HUES6 (cell line): ENCODE data around the gene FBLN1.
"Not testable (repeated sequence)": the region's sequence is repeated elsewhere in the genome, so short reads cannot be mapped to it uniquely, and the experiment has no call there.

Source experiments
- H3K27ac ChIP-seq: 2 replicates; pipeline ENCODE4 v1.7.0; 2013; ENCODE audit warnings: low read depth, mild to moderate bottlenecking, low read length, inconsistent platforms
- H3K27me3 ChIP-seq: 2 replicates; pipeline ENCODE4 v1.6.1; 2013; ENCODE audit warnings: low read length; ENCODE audit not compliant: control insufficient read depth, insufficient read depth
- H3K36me3 ChIP-seq: 2 replicates; pipeline ENCODE4 v1.6.1; 2013; ENCODE audit warnings: low read length; ENCODE audit not compliant: control insufficient read depth, insufficient read depth
- H3K4me1 ChIP-seq: 2 replicates; pipeline ENCODE4 v1.6.1; 2013; ENCODE audit warnings: low read length; ENCODE audit not compliant: control insufficient read depth, insufficient read depth
- H3K4me3 ChIP-seq: 2 replicates; pipeline ENCODE4 v1.5.1; 2013; ENCODE audit warnings: low read depth, low read length
- H3K9ac ChIP-seq: one replicate; pipeline ENCODE4 v1.6.1; 2013; ENCODE audit warnings: mild to moderate bottlenecking, low read length
- H3K9me3 ChIP-seq: 2 replicates; pipeline ENCODE4 v1.6.1; 2013; ENCODE audit warnings: low read depth, low read length; ENCODE audit not compliant: control insufficient read depth, insufficient read depth

FBLN1 gene

DNA sequence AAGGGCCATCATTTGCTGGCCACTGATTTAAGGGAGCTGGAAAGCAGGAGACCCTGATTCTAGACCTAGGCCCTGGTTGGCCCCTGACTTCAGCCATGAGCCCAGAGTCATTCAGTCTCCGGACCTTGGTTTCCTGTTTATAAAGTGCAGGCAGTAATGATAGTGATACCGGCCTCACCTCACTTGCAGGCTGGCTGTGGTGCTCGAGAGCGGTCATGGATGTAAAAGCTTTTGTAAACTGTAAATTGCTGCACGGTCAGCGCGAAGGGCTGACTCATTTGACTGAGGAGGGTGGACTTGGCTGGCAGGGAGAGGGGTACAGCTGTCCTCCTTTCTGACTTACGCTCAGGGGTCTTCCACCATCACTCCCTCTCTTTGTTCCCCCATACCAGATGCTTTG, 37.4 kb downstream of the FBLN1 start:
- H3K9ac ChIP-seq, result no peak overlapping the region
- no peak overlapping the region for H3K4me3 ChIP-seq
- H3K27me3 ChIP-seq, result no peaks in the 10 kb centered on the region
- peaks cover 9% of the 10 kb centered on the region; the same call in 1 of the 2 replicates for H3K4me1 ChIP-seq
- no peak overlapping the region for H3K27ac ChIP-seq
- peaks cover 77% of the 10 kb centered on the region for H3K36me3 ChIP-seq
- no peaks in the 10 kb centered on the region for H3K9me3 ChIP-seq

DNA sequence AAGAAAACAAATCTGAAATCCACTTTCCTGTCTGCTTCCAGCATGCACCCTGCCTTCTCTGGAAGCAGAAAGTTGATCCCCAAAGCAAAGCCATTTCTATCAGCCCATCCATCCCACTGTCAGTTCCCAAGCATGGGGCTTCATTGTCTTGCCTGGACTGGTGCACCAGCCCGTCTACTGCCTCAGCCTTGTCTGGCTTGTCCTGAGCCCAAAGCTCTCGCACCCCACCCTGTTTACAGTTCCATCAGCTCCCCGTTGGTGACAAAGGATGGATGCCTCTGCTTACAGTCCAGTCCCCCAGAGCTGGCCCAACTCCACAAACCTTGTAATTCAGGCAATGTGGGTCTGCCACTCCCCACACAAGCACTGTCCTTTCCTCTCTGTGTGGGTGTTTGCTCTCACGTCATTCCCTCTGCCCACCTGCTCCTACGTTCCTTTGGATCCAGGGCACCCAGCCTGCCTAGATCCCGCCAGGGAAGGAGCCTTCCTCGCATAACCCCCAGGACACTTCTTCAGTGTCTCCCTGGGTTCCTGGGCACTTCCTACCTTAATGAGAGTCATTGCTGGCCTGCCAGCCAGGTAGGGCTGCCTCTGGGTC, 38.8 kb downstream of the FBLN1 start:
- H3K4me3 ChIP-seq, result no peak overlapping the region
- no peak overlapping the region for H3K9ac ChIP-seq
- no peaks in the 10 kb centered on the region for H3K27me3 ChIP-seq
- H3K27ac ChIP-seq, result no peak overlapping the region
- no peaks in the 10 kb centered on the region for H3K9me3 ChIP-seq
- H3K36me3 ChIP-seq, result peaks cover 77% of the 10 kb centered on the region
- H3K4me1 ChIP-seq, result peaks cover 9% of the 10 kb centered on the region; the same call in 1 of the 2 replicates

DNA sequence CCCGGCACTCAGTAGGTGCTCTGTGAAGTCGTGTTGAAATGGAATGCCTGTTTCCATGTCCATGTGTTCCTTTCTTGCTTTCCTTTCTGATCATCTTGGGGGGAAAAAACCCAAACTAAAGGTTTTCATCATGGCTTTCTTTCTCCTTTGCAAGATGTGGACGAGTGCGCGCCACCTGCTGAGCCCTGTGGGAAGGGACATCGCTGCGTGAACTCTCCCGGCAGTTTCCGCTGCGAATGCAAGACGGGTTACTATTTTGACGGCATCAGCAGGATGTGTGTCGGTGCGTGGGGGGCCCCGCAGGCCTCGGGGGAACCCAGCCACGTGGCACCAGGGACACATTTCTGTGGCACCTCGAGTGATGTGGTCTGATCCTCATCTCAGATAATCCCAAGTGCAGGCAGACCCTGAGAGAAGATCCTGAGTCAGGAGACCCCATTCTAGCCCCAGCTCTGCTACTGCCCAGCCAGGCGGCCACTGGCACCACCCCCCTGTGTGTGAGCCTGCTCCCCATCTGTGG, 39.4 kb downstream of the FBLN1 start:
- Histone ChIP-seq H3K27ac (no peak overlapping the region), H3K4me3 (no peak overlapping the region), H3K4me1 (peaks cover 9% of the 10 kb centered on the region; the same call in 1 of the 2 replicates), H3K27me3 (no peaks in the 10 kb centered on the region), H3K36me3 (peaks cover 77% of the 10 kb centered on the region), H3K9ac (no peak overlapping the region), H3K9me3 (no peaks in the 10 kb centered on the region)

DNA sequence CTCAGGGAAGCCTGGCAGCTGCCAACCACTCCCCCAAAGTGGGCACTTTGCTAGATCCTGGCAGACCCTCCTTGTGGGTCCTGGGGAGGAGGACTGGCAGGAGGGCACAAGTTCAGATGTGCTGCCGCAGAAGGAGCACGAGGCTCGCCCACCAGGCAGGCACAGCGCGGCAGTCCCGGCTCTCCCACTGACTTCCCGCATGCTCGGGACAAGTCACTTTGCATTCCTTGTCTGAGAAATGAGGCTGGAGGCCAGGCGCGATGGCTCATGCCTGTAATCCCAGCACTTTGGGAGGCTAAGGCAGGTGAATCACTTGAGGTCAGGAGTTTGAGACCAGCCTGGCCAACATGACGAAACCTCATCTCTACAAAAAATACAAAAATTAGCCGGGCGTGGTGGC, 40.1 kb downstream of the FBLN1 start:
- H3K36me3 ChIP-seq, result peaks cover 81% of the 10 kb centered on the region
- not testable (repeated sequence) for H3K4me1 ChIP-seq, H3K27me3 ChIP-seq, H3K4me3 ChIP-seq, H3K9ac ChIP-seq, H3K27ac ChIP-seq, H3K9me3 ChIP-seq

DNA sequence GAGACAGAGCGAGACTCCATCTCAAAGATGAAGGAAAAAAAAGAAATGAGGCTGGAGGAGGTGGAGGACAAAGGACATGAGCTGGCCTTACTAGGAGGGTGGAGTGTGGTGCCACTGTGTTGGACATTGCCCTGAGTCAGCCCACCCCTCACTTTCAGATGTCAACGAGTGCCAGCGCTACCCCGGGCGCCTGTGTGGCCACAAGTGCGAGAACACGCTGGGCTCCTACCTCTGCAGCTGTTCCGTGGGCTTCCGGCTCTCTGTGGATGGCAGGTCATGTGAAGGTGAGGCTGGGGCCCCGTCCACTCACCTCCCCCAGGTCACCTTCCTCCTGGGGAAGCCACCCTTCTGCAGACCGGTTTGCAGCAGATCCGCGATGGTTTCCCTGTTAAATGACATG, 40.6 kb downstream of the FBLN1 start:
- Histone ChIP-seq H3K9ac (no peak overlapping the region), H3K27ac (no peak overlapping the region), H3K4me3 (no peak overlapping the region), H3K9me3 (no peaks in the 10 kb centered on the region), H3K27me3 (no peaks in the 10 kb centered on the region), H3K4me1 (peaks cover 5% of the 10 kb centered on the region; the same call in 1 of the 2 replicates), H3K36me3 (peaks cover 82% of the 10 kb centered on the region)

DNA sequence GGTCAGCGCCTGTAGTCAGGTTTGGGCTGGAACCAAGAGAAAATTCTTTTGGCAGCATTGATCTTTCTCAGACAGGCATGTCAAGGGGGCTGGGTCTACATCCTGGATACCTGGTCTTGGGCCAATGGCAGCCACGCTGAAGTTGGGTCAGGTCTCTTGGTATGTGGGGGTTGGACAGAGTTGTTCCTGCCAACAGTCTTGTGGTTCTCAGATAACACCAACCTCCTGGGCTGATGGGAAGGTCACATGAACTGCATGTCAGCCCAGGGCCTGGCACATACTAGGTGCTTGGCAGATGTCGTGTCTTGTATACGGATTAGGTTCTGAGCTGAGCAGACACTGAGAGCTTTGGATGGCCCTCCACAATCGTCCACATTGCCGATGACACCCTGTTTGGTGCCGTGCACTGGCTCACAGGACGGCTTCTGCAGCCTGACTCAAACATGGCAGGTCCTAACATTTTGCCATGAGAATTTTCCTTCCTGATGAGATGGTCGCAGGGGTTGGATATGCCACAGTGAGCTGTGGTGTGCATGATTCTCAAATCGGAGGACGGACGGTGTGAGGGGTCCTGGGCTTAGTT, 42.0 kb downstream of the FBLN1 start:
- Histone ChIP-seq H3K9ac (no peak overlapping the region), H3K27ac (no peak overlapping the region), H3K4me1 (no peaks in the 10 kb centered on the region; the same call in 1 of the 2 replicates), H3K4me3 (no peak overlapping the region), H3K27me3 (no peaks in the 10 kb centered on the region), H3K36me3 (peaks cover 95% of the 10 kb centered on the region), H3K9me3 (no peaks in the 10 kb centered on the region)

DNA sequence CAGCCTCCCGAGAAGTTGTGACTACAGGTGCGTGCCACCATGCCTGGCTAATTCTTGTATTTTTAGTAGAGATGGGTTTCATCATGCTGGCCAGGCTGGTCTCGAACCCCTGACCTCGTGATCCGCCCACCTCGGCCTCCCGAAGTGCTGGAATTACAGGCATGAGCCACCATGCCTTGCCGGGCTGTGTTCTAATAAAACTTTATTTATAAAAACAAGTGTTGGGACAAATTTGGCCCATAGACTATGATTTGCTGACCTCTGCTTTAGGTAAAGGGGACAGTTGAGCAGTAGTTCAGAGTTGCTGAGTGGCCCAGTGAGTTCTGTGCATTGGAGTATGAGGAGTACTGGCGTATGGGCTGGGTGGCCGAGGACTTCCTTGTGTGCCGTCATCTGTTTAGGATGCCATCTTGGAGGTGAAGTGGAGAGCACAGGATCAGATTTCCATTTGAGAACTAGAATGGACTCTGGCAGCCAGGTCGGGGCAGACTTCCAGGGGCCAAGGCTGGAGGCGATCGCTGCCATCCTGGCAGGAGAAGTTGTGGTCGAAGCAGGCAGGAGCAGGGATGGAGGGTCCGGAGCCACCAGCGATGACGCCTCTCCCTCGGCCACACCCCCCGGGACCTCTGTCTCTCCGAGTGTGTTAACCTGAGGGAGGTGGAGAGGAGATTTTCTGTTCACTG, 43.8 kb downstream of the FBLN1 start:
- H3K4me3 ChIP-seq, result no peak overlapping the region
- peaks cover 95% of the 10 kb centered on the region for H3K36me3 ChIP-seq
- no peaks in the 10 kb centered on the region; the same call in 1 of the 2 replicates for H3K4me1 ChIP-seq
- H3K9ac ChIP-seq, result no peak overlapping the region
- H3K27ac ChIP-seq, result no peak overlapping the region
- H3K9me3 ChIP-seq, result no peaks in the 10 kb centered on the region
- H3K27me3 ChIP-seq, result no peaks in the 10 kb centered on the region

DNA sequence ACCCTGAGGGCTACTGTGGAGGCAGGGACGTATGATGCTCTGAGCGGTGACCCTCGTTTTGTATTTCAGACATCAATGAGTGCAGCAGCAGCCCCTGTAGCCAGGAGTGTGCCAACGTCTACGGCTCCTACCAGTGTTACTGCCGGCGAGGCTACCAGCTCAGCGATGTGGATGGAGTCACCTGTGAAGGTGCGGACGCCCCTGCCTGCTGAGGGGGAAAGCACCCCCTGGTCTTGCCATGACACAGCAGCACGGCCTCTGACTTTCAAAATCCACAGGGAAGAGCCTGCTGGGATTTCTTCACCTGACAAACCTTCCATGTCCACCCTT, 44.3 kb downstream of the FBLN1 start:
- Histone ChIP-seq H3K27me3 (no peaks in the 10 kb centered on the region), H3K27ac (no peak overlapping the region), H3K36me3 (peaks cover 95% of the 10 kb centered on the region)

DNA sequence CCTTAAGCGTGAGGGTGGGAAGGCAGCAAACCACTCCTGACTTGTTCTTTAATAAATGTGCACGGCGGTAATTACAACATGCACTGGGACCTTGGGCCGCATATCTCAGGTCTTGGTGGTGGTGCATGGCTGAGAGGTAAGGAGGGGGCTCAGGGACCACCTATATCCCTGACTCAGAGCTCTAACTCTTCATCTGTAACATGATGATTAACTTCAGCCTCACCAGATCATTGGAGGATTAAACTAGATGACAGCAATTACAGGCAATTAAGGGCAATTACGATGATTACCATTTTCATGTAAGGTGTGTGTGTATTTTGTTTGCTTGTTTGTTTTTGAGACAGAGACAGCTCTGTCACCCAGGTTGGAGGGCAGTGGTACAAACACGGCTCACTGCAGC, 45.0 kb downstream of the FBLN1 start:
- no peaks in the 10 kb centered on the region for H3K9me3 ChIP-seq
- peaks cover 91% of the 10 kb centered on the region for H3K36me3 ChIP-seq

More for the DNA sequence above, 44.3 kb downstream of the FBLN1 start:
- no peak overlapping the region for H3K4me3 ChIP-seq
- peaks cover 4% of the 10 kb centered on the region; the same call in 1 of the 2 replicates for H3K4me1 ChIP-seq
- no peak overlapping the region for H3K9ac ChIP-seq
- no peaks in the 10 kb centered on the region for H3K9me3 ChIP-seq

DNA sequence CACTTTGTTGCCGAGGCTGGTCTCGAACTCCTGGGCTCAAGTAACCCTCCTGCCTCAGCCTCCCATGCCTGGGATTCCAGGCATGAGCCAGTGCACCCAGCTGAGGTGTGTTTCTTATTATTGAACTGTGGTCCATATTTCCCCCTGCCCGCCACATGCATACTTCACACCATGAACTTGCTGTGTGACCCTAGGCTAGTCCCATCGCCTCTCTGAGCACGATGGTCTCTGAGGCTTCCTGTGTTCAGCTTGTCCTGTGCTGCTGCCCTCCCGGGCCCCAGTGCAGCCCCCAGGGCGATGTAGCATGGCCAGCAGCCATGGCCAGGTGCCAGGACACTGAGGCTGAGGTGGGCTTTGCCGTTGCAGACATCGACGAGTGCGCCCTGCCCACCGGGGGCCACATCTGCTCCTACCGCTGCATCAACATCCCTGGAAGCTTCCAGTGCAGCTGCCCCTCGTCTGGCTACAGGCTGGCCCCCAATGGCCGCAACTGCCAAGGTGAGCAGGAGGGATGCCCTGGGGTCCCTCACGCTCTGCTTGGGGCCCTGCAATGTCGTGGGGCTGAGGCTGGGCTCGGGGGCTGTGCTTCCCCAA, 45.7 kb downstream of the FBLN1 start:
- H3K36me3 ChIP-seq, result peaks cover 90% of the 10 kb centered on the region
- no peaks in the 10 kb centered on the region for H3K9me3 ChIP-seq
- no peak overlapping the region for H3K4me3 ChIP-seq
- no peaks in the 10 kb centered on the region for H3K27me3 ChIP-seq
- peaks cover 11% of the 10 kb centered on the region; the same call in 1 of the 2 replicates for H3K4me1 ChIP-seq
- peak overlapping the region; percentile 42 for H3K9ac ChIP-seq
- H3K27ac ChIP-seq, result no peak overlapping the region

More for the DNA sequence above, 45.0 kb downstream of the FBLN1 start:
- Histone ChIP-seq H3K27ac (no peak overlapping the region), H3K9ac (no peak overlapping the region), H3K4me1 (peaks cover 7% of the 10 kb centered on the region; the same call in 1 of the 2 replicates), H3K27me3 (no peaks in the 10 kb centered on the region), H3K4me3 (no peak overlapping the region)
